Ishikawa (cell line): ENCODE results near the gene MALRD1.

Experiments
- EP300 ChIP-seq: IDR thresholded peaks from 2 replicates; pipeline ENCODE4 v1.6.1; 2012; ENCODE audit warnings: borderline replicate concordance
- REST ChIP-seq: IDR thresholded peaks from 2 replicates; pipeline ENCODE4 v1.6.1; 2012; ENCODE audit warnings: low read depth, mild to moderate bottlenecking
- TAF1 ChIP-seq: IDR thresholded peaks from 2 replicates; pipeline ENCODE4 v1.6.1; 2012; ENCODE audit warnings: low read depth, mild to moderate bottlenecking

GRCh38 chr10:19500959-19501358 lies 452.4 kb downstream of the MALRD1 start:
- no peak for TF ChIP-seq REST
- no peak for TF ChIP-seq TAF1
- TF ChIP-seq EP300, result no peak
